Ishikawa (cell line): ENCODE measurements around the gene TRIB2.

Experiments
- CEBPB ChIP-seq: IDR thresholded peaks from 2 replicates; pipeline ENCODE4 v1.6.1; 2012
- CREB1 ChIP-seq: IDR thresholded peaks from 2 replicates; pipeline ENCODE4 v1.6.1; 2012; ENCODE audit warnings: low read depth
- EGR1 ChIP-seq: IDR thresholded peaks from 2 replicates; pipeline ENCODE4 v1.6.1; 2012
- EP300 ChIP-seq: IDR thresholded peaks from 2 replicates; pipeline ENCODE4 v1.6.1; 2012; ENCODE audit warnings: borderline replicate concordance
- NFIC ChIP-seq: IDR thresholded peaks from 2 replicates; pipeline ENCODE4 v1.6.1; 2012
- RAD21 ChIP-seq: IDR thresholded peaks from 2 replicates; pipeline ENCODE4 v1.6.1; 2012; ENCODE audit warnings: low read depth
- TAF1 ChIP-seq: IDR thresholded peaks from 2 replicates; pipeline ENCODE4 v1.6.1; 2012; ENCODE audit warnings: low read depth, mild to moderate bottlenecking
- TCF12 ChIP-seq: IDR thresholded peaks from 2 replicates; pipeline ENCODE4 v1.6.1; 2012; ENCODE audit warnings: low read depth
- YY1 ChIP-seq: IDR thresholded peaks from 2 replicates; pipeline ENCODE4 v1.6.1; 2012; ENCODE audit warnings: low read depth
- ZBTB7A ChIP-seq: IDR thresholded peaks from 2 replicates; pipeline ENCODE4 v1.6.1; 2012; ENCODE audit warnings: low read depth
- TF ChIP-seq, protein P1 (sequence below): IDR thresholded peaks from 2 replicates; pipeline ENCODE4 v1.6.1; 2012; ENCODE audit warnings: low read depth, mild to moderate bottlenecking
- TF ChIP-seq, protein P2 (sequence below): IDR thresholded peaks from 2 replicates; pipeline ENCODE4 v1.6.1; 2012
- TF ChIP-seq, protein P3 (sequence below): IDR thresholded peaks from 2 replicates; pipeline ENCODE4 v1.6.1; 2012

DNA sequence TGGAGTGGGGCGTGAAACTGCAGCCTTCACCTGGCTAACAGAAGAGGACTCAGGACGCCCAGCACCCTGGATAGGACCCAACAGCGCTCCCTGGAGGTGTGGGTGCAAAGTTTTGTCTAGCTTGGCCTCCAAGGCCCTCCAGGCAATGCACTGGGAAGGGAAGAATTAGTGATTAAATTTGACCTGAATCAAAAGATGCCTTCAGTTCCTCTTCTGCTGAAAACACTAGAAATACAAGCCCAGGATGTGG, 779 bp upstream of the TRIB2 start:
- TF ChIP-seq EGR1 (no peak), CREB1 (no peak), CEBPB (no peak), RAD21 (peak; percentile 45), TAF1 (no peak), EP300 (no peak), TCF12 (no peak), YY1 (no peak), ZBTB7A (no peak), NFIC (no peak)
- TF ChIP-seq, protein P1, sequence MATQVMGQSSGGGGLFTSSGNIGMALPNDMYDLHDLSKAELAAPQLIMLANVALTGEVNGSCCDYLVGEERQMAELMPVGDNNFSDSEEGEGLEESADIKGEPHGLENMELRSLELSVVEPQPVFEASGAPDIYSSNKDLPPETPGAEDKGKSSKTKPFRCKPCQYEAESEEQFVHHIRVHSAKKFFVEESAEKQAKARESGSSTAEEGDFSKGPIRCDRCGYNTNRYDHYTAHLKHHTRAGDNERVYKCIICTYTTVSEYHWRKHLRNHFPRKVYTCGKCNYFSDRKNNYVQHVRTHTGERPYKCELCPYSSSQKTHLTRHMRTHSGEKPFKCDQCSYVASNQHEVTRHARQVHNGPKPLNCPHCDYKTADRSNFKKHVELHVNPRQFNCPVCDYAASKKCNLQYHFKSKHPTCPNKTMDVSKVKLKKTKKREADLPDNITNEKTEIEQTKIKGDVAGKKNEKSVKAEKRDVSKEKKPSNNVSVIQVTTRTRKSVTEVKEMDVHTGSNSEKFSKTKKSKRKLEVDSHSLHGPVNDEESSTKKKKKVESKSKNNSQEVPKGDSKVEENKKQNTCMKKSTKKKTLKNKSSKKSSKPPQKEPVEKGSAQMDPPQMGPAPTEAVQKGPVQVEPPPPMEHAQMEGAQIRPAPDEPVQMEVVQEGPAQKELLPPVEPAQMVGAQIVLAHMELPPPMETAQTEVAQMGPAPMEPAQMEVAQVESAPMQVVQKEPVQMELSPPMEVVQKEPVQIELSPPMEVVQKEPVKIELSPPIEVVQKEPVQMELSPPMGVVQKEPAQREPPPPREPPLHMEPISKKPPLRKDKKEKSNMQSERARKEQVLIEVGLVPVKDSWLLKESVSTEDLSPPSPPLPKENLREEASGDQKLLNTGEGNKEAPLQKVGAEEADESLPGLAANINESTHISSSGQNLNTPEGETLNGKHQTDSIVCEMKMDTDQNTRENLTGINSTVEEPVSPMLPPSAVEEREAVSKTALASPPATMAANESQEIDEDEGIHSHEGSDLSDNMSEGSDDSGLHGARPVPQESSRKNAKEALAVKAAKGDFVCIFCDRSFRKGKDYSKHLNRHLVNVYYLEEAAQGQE: no peak
- TF ChIP-seq, protein P2, sequence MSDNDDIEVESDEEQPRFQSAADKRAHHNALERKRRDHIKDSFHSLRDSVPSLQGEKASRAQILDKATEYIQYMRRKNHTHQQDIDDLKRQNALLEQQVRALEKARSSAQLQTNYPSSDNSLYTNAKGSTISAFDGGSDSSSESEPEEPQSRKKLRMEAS: no peak
- TF ChIP-seq, protein P3, sequence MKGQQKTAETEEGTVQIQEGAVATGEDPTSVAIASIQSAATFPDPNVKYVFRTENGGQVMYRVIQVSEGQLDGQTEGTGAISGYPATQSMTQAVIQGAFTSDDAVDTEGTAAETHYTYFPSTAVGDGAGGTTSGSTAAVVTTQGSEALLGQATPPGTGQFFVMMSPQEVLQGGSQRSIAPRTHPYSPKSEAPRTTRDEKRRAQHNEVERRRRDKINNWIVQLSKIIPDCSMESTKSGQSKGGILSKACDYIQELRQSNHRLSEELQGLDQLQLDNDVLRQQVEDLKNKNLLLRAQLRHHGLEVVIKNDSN: no peak
